HepG2 (cell line): Measurements from ENCODE around the gene TRIM54. TPM values are rescaled to one million over a fixed set of nuclear protein-coding genes. Genes with fewer than 3 reads are reported as not detected.
A peak's percentile ranks its signal among the peaks of the same experiment; 100 is the strongest.

ENCODE experiments used
- ARNT ChIP-seq: fragments of 450-650 bp; IDR thresholded peaks from 2 replicates; pipeline ENCODE4 v1.6.1; 2017
- BRD4 ChIP-seq: sonication (generic); formaldehyde crosslinking; IDR thresholded peaks from 2 replicates; pipeline ENCODE4 v1.4.0; 2020; ENCODE audit warnings: missing genetic modification reagents
- CREB3 ChIP-seq: sonication (generic); formaldehyde crosslinking; IDR thresholded peaks from 2 replicates; pipeline ENCODE4 v1.5.0; 2020; ENCODE audit warnings: missing genetic modification reagents
- FOXK1 ChIP-seq: sonication (generic); formaldehyde crosslinking; IDR thresholded peaks from 2 replicates; pipeline ENCODE4 v1.4.0; 2020; ENCODE audit warnings: low read depth, missing genetic modification reagents, borderline replicate concordance
- JARID2 ChIP-seq: sonication (generic); formaldehyde crosslinking; IDR thresholded peaks from 2 replicates; pipeline ENCODE4 v1.8.1; 2023; ENCODE audit warnings: missing genetic modification reagents, inconsistent platforms; ENCODE audit not compliant: insufficient replicate concordance
- MBD4 ChIP-seq: IDR thresholded peaks from 2 replicates; pipeline ENCODE4 v1.6.1; 2012; ENCODE audit warnings: low read length, inconsistent platforms, borderline replicate concordance
- MNT ChIP-seq: fragments of 450-650 bp; IDR thresholded peaks from 2 replicates; pipeline ENCODE4 v1.6.1; 2016
- MXD4 ChIP-seq: IDR thresholded peaks from 2 replicates; pipeline ENCODE4 v1.6.1; 2016; ENCODE audit warnings: mild to moderate bottlenecking, missing biosample characterization, missing genetic modification reagents
- SALL1 ChIP-seq: sonication (generic); formaldehyde crosslinking; IDR thresholded peaks from 2 replicates; pipeline ENCODE4 v1.8.0; 2022; ENCODE audit warnings: mild to moderate bottlenecking, missing genetic modification reagents
- SALL2 ChIP-seq: sonication (generic); formaldehyde crosslinking; IDR thresholded peaks from 2 replicates; pipeline ENCODE4 v1.8.1; 2023; ENCODE audit warnings: mild to moderate bottlenecking, missing genetic modification reagents, inconsistent platforms
- SMYD3 ChIP-seq: sonication (generic); formaldehyde crosslinking; IDR thresholded peaks from 2 replicates; pipeline ENCODE4 v1.8.1; 2023; ENCODE audit warnings: mild to moderate bottlenecking, missing genetic modification reagents
- SPEN ChIP-seq: sonication (generic); formaldehyde crosslinking; IDR thresholded peaks from 2 replicates; pipeline ENCODE4 v1.5.1; 2020; ENCODE audit warnings: low read depth, mild to moderate bottlenecking, missing genetic modification reagents
- SRSF9 ChIP-seq: fragments of 200-400 bp; formaldehyde crosslinking; IDR thresholded peaks from 2 replicates; pipeline ENCODE4 v1.6.1; 2018; ENCODE audit warnings: borderline replicate concordance, mild to moderate bottlenecking, low read depth, low read length; ENCODE audit not compliant: insufficient read depth, poor library complexity, severe bottlenecking
- ZEB1 ChIP-seq: IDR thresholded peaks from 2 replicates; pipeline ENCODE4 v1.6.1; 2012; ENCODE audit warnings: mild to moderate bottlenecking, low read depth, inconsistent platforms; ENCODE audit not compliant: insufficient replicate concordance
- ZNF383 ChIP-seq: sonication (generic); formaldehyde crosslinking; IDR thresholded peaks from 2 replicates; pipeline ENCODE4 v1.4.0; 2020; ENCODE audit warnings: missing genetic modification reagents, mild to moderate bottlenecking, borderline replicate concordance
- ZNF549 ChIP-seq: sonication (generic); formaldehyde crosslinking; IDR thresholded peaks from 2 replicates; pipeline ENCODE4 v1.5.0; 2020; ENCODE audit warnings: missing genetic modification reagents
- ZNF709 ChIP-seq: sonication (generic); formaldehyde crosslinking; IDR thresholded peaks from 2 replicates; pipeline ENCODE4 v1.5.0; 2020; ENCODE audit warnings: mild to moderate bottlenecking, missing genetic modification reagents
- ZNF788 ChIP-seq: sonication (generic); formaldehyde crosslinking; IDR thresholded peaks from 2 replicates; pipeline ENCODE4 v1.5.0; 2020; ENCODE audit warnings: mild to moderate bottlenecking, missing genetic modification reagents, borderline replicate concordance
- polyA plus RNA-seq, 8 experiments: library from polyadenylated mRNA; depleted of rRNA in 3 of 8; stranded (reverse) in 7 of 8; unstranded in 1 of 8; fragments of >200 nt; fragmentation: Illumina TruSeq in 4 of 8; extraction: Trizol in 4 of 8; gene quantifications; 2 replicates each; pipeline versions ENCODE4 v1.2.1 to v1.2.3, GENCODE V29; 2011 to 2016; ENCODE audit warnings: low read depth in 4 of 8, missing spikeins in 1 of 8, mixed read lengths in 1 of 8; ENCODE audit not compliant: insufficient read depth in 1 of 8
- total RNA-seq, 5 experiments: library from RNA; depleted of rRNA; stranded (reverse); fragments of >200 nt; fragmentation: Illumina TruSeq; extraction: Trizol; gene quantifications; 2 replicates each; pipeline ENCODE4 v1.2.3, GENCODE V29; 2016; ENCODE audit warnings: low read depth in 1 of 5
- TF ChIP-seq, protein P1 (sequence below): IDR thresholded peaks from 2 replicates; pipeline ENCODE4 v1.4.0; 2020; ENCODE audit warnings: mild to moderate bottlenecking, missing genetic modification reagents

The TRIM54 gene
- total and polyA plus RNA-seq, 2 of the 13 experiments (the other 11 are each of a cell fraction or from before 2014, with no cell fraction given), result 0.07 to 0.13 TPM

GRCh38 chr2:27249891-27250651 is 32.2 kb upstream of the TRIM54 start (continued):
- peak; percentile 75 for TF ChIP-seq SPEN
- no peak for TF ChIP-seq FOXK1 (CRISPR knock-in tag)
- TF ChIP-seq ZNF383, result no peak
- no peak for TF ChIP-seq ZNF709
- TF ChIP-seq JARID2, result peak; percentile 76
- TF ChIP-seq ARNT, result no peak
- no peak for TF ChIP-seq BRD4 (CRISPR knock-in tag)
- peak; percentile 61 for TF ChIP-seq ZEB1
- TF ChIP-seq MXD4 (CRISPR knock-in tag), result peak; percentile 72; the same call in 1 of the 2 replicates
- TF ChIP-seq SALL2 (CRISPR knock-in tag), result no peak; the same call in 1 of the 2 replicates
- TF ChIP-seq ZNF788 (CRISPR knock-in tag), result no peak; the same call in 1 of the 2 replicates
- TF ChIP-seq ZNF549 (CRISPR knock-in tag), result no peak
- peak; percentile 79 for TF ChIP-seq SALL1 (CRISPR knock-in tag)
- TF ChIP-seq CREB3 (CRISPR knock-in tag), result no peak
- no peak for TF ChIP-seq MBD4
- no peak for TF ChIP-seq SMYD3 (CRISPR knock-in tag)
- TF ChIP-seq, protein P1, sequence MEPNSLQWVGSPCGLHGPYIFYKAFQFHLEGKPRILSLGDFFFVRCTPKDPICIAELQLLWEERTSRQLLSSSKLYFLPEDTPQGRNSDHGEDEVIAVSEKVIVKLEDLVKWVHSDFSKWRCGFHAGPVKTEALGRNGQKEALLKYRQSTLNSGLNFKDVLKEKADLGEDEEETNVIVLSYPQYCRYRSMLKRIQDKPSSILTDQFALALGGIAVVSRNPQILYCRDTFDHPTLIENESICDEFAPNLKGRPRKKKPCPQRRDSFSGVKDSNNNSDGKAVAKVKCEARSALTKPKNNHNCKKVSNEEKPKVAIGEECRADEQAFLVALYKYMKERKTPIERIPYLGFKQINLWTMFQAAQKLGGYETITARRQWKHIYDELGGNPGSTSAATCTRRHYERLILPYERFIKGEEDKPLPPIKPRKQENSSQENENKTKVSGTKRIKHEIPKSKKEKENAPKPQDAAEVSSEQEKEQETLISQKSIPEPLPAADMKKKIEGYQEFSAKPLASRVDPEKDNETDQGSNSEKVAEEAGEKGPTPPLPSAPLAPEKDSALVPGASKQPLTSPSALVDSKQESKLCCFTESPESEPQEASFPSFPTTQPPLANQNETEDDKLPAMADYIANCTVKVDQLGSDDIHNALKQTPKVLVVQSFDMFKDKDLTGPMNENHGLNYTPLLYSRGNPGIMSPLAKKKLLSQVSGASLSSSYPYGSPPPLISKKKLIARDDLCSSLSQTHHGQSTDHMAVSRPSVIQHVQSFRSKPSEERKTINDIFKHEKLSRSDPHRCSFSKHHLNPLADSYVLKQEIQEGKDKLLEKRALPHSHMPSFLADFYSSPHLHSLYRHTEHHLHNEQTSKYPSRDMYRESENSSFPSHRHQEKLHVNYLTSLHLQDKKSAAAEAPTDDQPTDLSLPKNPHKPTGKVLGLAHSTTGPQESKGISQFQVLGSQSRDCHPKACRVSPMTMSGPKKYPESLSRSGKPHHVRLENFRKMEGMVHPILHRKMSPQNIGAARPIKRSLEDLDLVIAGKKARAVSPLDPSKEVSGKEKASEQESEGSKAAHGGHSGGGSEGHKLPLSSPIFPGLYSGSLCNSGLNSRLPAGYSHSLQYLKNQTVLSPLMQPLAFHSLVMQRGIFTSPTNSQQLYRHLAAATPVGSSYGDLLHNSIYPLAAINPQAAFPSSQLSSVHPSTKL, result peak; percentile 35; the same call in 1 of the 2 replicates
- no peak for TF ChIP-seq MNT
- no peak for TF ChIP-seq SRSF9
